A673 (cell line): ENCODE results near the gene CYSLTR2.

Experiments used
- EZH2 ChIP-seq: fragments of 200-600 bp; sonication (generic); IDR thresholded peaks from 2 replicates; pipeline ENCODE4 v1.6.1; 2017; ENCODE audit warnings: borderline replicate concordance, low read depth, mild to moderate bottlenecking, mixed read lengths, antibody characterized with exemption, low read length; ENCODE audit not compliant: poor library complexity, severe bottlenecking
- TF ChIP-seq, protein P1 (sequence below): fragments of 300-800, 200-600 bp; sonication (generic); conservative IDR thresholded peaks from 2 replicates; pipeline ENCODE4 v1.5.1; 2017; ENCODE audit warnings: low read depth, mild to moderate bottlenecking, antibody characterized with exemption, low read length, moderate library complexity, mixed read lengths

DNA sequence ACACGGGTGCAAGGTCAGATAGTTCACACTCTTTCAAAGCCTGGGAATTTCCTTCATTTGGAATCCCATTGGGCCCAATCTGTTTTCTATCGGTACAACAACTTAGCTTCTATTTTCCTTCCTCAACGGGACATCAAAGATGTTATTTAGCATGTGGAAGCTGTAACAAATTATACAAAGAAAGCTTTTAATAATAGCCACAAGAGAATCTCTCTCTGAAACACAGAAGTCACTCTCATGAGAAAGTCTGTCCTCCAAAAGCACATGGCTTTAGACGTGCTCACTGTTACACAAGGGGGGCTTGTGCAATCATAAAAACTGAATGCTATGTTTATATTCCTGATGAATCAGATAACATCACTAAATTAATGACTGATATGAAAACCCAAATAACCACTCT is 28.9 kb upstream of the CYSLTR2 start:
- TF ChIP-seq, protein P1, sequence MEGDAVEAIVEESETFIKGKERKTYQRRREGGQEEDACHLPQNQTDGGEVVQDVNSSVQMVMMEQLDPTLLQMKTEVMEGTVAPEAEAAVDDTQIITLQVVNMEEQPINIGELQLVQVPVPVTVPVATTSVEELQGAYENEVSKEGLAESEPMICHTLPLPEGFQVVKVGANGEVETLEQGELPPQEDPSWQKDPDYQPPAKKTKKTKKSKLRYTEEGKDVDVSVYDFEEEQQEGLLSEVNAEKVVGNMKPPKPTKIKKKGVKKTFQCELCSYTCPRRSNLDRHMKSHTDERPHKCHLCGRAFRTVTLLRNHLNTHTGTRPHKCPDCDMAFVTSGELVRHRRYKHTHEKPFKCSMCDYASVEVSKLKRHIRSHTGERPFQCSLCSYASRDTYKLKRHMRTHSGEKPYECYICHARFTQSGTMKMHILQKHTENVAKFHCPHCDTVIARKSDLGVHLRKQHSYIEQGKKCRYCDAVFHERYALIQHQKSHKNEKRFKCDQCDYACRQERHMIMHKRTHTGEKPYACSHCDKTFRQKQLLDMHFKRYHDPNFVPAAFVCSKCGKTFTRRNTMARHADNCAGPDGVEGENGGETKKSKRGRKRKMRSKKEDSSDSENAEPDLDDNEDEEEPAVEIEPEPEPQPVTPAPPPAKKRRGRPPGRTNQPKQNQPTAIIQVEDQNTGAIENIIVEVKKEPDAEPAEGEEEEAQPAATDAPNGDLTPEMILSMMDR: no peak
- TF ChIP-seq EZH2: no peak
